H1 (cell line): ENCODE data around the gene GMPR2. TPM values are rescaled to one million over a fixed set of nuclear protein-coding genes. Genes with fewer than 3 reads are reported as not detected.

Experiments used
- CHD1 ChIP-seq: IDR thresholded peaks from 2 replicates; pipeline ENCODE4 v1.6.1; 2012; ENCODE audit warnings: low read depth, low read length, improper control_type of control experiment
- GABPA ChIP-seq: IDR thresholded peaks from 2 replicates; pipeline ENCODE4 v1.6.1; 2011; ENCODE audit warnings: mild to moderate bottlenecking, low read length, moderate library complexity, borderline replicate concordance; ENCODE audit not compliant: insufficient read depth
- NANOG ChIP-seq: IDR thresholded peaks from 2 replicates; pipeline ENCODE4 v1.6.1; 2011; ENCODE audit warnings: low read length, low read depth, mild to moderate bottlenecking, inconsistent platforms; ENCODE audit not compliant: insufficient read depth, poor library complexity, severe bottlenecking
- POLR2A ChIP-seq, 2 experiments: IDR thresholded peaks; 1 replicate in 1 of 2; 2 replicates in 1 of 2; pipeline ENCODE4 v1.6.1; 2011; ENCODE audit warnings: low read depth in 2 of 2, low read length in 2 of 2, mild to moderate bottlenecking in 2 of 2; ENCODE audit errors: control extremely low read depth in 1 of 2
- RBBP5 ChIP-seq: IDR thresholded peaks from 2 replicates; pipeline ENCODE4 v1.7.1; 2012; ENCODE audit warnings: low read depth, mild to moderate bottlenecking, inconsistent platforms, low read length, moderate library complexity, borderline replicate concordance
- SP4 ChIP-seq: IDR thresholded peaks from 2 replicates; pipeline ENCODE4 v1.6.1; 2012; ENCODE audit warnings: low read length, inconsistent platforms
- SRF ChIP-seq: IDR thresholded peaks from 2 replicates; pipeline ENCODE4 v1.6.1; 2011; ENCODE audit warnings: mild to moderate bottlenecking, low read depth, low read length, moderate library complexity
- polyA plus RNA-seq, 7 experiments: library from polyadenylated mRNA; depleted of rRNA in 3 of 7; stranded (reverse) in 5 of 7; unstranded in 2 of 7; fragments of >200 nt in 5 of 7; fragments of 200-250 nt in 2 of 7; gene quantifications; 1 replicate in 5 of 7; 2 replicates in 1 of 7; 4 replicates in 1 of 7; pipeline versions ENCODE4 v1.2.1 to v1.2.3, GENCODE V29; 2011 to 2013; ENCODE audit warnings: missing spikeins in 2 of 7, mixed read lengths in 2 of 7
- total RNA-seq: library from RNA; stranded (reverse); fragmentation: NEBNext Ultra II Directional; extraction: Animal tissue kit (Norgen Biotek cat#: 25700); gene quantifications from 2 replicates; pipeline ENCODE4 v1.2.1, GENCODE V29; 2021
- TF ChIP-seq, protein P1 (sequence below): IDR thresholded peaks from 2 replicates; pipeline ENCODE4 v1.6.1; 2011; ENCODE audit warnings: low read depth, mild to moderate bottlenecking, low read length; ENCODE audit not compliant: insufficient read depth

Gene GMPR2
- total and polyA plus RNA-seq, 2 of the 8 experiments (the other 6 are each of a cell fraction or from before 2014, with no cell fraction given), result 61.6 to 85.3 TPM

DNA sequence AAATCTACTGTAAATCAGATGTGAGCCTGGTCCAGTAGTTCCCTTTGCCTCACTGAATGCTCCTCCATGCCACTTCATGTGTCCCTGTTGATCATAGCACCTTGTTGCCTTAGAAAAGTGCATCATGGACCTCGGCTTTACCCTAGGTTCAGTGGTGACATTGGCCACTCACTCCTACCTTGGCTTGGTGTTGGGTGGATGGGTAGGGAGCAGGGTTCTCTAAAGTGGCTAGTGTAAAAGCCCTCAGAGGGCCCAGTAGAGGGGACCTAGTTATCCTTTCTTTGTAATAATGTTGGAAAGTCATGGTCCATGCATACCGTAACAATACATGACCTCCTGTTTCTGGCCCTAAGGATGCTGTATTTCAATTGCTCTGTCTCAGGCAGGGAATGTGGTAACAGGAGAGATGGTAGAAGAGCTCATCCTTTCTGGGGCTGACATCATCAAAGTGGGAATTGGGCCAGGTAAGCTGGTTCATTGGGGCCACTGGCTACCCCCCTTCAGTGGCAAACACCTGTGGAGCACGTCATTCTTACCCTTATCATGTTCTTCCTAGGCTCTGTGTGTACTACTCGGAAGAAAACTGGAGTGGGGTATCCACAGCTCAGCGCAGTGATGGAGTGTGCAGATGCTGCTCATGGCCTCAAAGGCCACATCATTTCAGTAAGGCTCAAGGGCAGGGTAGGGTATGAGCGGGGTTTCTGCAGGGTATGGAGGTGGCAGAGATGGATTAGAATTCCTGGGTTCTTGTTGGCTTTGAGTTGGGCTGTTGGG is 4.1 kb downstream of the GMPR2 start (continued):
- TF ChIP-seq GABPA, result no peak
- no peak for TF ChIP-seq POLR2A (IDR thresholded peaks at IDR 0.05; ENCODE audit: control extremely low read depth in 1 of 2, low read depth in 2 of 2, low read length in 2 of 2)
- TF ChIP-seq SP4, result no peak
- TF ChIP-seq NANOG, result no peak
- TF ChIP-seq RBBP5, result no peak
- TF ChIP-seq, protein P1, sequence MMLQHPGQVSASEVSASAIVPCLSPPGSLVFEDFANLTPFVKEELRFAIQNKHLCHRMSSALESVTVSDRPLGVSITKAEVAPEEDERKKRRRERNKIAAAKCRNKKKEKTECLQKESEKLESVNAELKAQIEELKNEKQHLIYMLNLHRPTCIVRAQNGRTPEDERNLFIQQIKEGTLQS, result no peak
- TF ChIP-seq SRF, result no peak
- TF ChIP-seq CHD1, result no peak
